GM19438 (cell line): ENCODE results near the gene APOM.

Experiments
- ATAC-seq: cut with Tn5 transposase; IDR thresholded peaks from one replicate; pipeline ENCODE4 v1.9.1; 2021; ENCODE audit warnings: low read depth; ENCODE audit not compliant: unreplicated experiment

The APOM gene

GRCh38 chr6:31701666-31702404 lies 46.1 kb downstream of the APOM start:
- ATAC-seq = no peak

- no peak for ATAC-seq
These were observed 46.7 kb downstream of the APOM start for GRCh38 chr6:31702405-31702818.

GRCh38 chr6:31702819-31703716 lies 47.4 kb downstream of the APOM start, which contains the start of gene ABHD16A:
ABHD16A (minus strand) TSS chr6:31703324; CDS start chr6:31703281, 43 bp downstream.
- peak; percentile 88 for ATAC-seq

- ATAC-seq = no peak
These were observed 50.2 kb downstream of the APOM start for GRCh38 chr6:31705931-31706330.

- ATAC-seq = no peak
These were observed 50.9 kb downstream of the APOM start, which contains the start of gene LY6G6F for GRCh38 chr6:31706599-31706998. LY6G6F (plus strand) TSS chr6:31706866; CDS start chr6:31706907, 41 bp downstream.

- no peak for ATAC-seq
These were observed 52.0 kb downstream of the APOM start for GRCh38 chr6:31707701-31708100.
